Left ventricle myocardium inferior (tissue), 1 donor: ENCODE data around the gene WSCD2. TPM values are rescaled to one million over a fixed set of nuclear protein-coding genes. Genes with fewer than 3 reads are reported as not detected.

Experiments
- DNase-seq: peaks from one replicate; pipeline ENCODE4 v3.0.0-alpha.2; 2020
- H3K27ac ChIP-seq: fragments of 200-600 bp; replicated peaks from 2 replicates; pipeline ENCODE4 v1.8.0; 2021
- H3K27me3 ChIP-seq: fragments of 200-600 bp; 2 replicates; pipeline ENCODE4 v1.8.0; 2021; ENCODE audit warnings: low read depth
- H3K36me3 ChIP-seq: fragments of 200-600 bp; 2 replicates; pipeline ENCODE4 v1.8.0; 2021
- H3K4me1 ChIP-seq: fragments of 200-600 bp; 2 replicates; pipeline ENCODE4 v1.8.0; 2021
- H3K4me3 ChIP-seq: fragments of 200-600 bp; 2 replicates; pipeline ENCODE4 v1.8.0; 2021; ENCODE audit warnings: mild to moderate bottlenecking, moderate library complexity
- H3K9me3 ChIP-seq: fragments of 200-600 bp; replicated peaks from 2 replicates; pipeline ENCODE4 v1.8.0; 2021
- intact Hi-C: fragments of 100-400 bp; cut with micrococcal nuclease; formaldehyde crosslinking; loops from one replicate; pipeline ENCODE4 v1.11.0; 2022
- total RNA-seq: library from RNA; stranded (reverse); fragmentation: NEBNext Ultra II Directional; extraction: Animal tissue kit (Norgen Biotek cat#: 25700); gene quantifications from one replicate; pipeline ENCODE4 v1.2.1, GENCODE V29; 2021
- TF ChIP-seq, protein P1 (sequence below): fragments of 200-600 bp; IDR thresholded peaks from 2 replicates; pipeline ENCODE4 v1.8.0; 2021; ENCODE audit warnings: antibody characterized with exemption, mild to moderate bottlenecking, borderline replicate concordance
- donor health status: DM: no; HTN: yes; CAD: no; lungs with severe emphysema.

Gene WSCD2
- total RNA-seq, 1 donor from 2014 or later, result 0.14 TPM

- peaks cover 40% of the 10 kb centered on the region for H3K9me3 ChIP-seq
- H3K36me3 ChIP-seq, result no peaks in the 10 kb centered on the region
- TF ChIP-seq, protein P1, sequence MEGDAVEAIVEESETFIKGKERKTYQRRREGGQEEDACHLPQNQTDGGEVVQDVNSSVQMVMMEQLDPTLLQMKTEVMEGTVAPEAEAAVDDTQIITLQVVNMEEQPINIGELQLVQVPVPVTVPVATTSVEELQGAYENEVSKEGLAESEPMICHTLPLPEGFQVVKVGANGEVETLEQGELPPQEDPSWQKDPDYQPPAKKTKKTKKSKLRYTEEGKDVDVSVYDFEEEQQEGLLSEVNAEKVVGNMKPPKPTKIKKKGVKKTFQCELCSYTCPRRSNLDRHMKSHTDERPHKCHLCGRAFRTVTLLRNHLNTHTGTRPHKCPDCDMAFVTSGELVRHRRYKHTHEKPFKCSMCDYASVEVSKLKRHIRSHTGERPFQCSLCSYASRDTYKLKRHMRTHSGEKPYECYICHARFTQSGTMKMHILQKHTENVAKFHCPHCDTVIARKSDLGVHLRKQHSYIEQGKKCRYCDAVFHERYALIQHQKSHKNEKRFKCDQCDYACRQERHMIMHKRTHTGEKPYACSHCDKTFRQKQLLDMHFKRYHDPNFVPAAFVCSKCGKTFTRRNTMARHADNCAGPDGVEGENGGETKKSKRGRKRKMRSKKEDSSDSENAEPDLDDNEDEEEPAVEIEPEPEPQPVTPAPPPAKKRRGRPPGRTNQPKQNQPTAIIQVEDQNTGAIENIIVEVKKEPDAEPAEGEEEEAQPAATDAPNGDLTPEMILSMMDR, result no peak
Observed at GRCh38 chr12:108260969-108261368, 131.9 kb downstream of the WSCD2 start.

GRCh38 chr12:108265505-108265904 is 136.4 kb downstream of the WSCD2 start:
- Histone ChIP-seq H3K4me3 (no peak overlapping the region), H3K4me1 (peaks cover 7% of the 10 kb centered on the region), H3K27ac (no peak overlapping the region), H3K36me3 (no peaks in the 10 kb centered on the region), H3K9me3 (peaks cover 21% of the 10 kb centered on the region), H3K27me3 (peaks cover 19% of the 10 kb centered on the region)
- TF ChIP-seq, protein P1, result no peak
- no peak for DNase-seq
- intact Hi-C loops, result no loop called here

More at GRCh38 chr12:108260969-108261368, 131.9 kb downstream of the WSCD2 start:
- Histone ChIP-seq H3K4me3 (no peak overlapping the region), H3K4me1 (no peaks in the 10 kb centered on the region), H3K27ac (no peak overlapping the region), H3K27me3 (peaks cover 22% of the 10 kb centered on the region)
- intact Hi-C loops, result no loop called here
- DNase-seq, result no peak

- H3K4me3 ChIP-seq, result no peak overlapping the region
- DNase-seq, result no peak
- intact Hi-C loops, result no loop called here
- H3K4me1 ChIP-seq, result peaks cover 9% of the 10 kb centered on the region
- H3K36me3 ChIP-seq, result no peaks in the 10 kb centered on the region
- peaks cover 19% of the 10 kb centered on the region for H3K27me3 ChIP-seq
- TF ChIP-seq, protein P1, result no peak
- peaks cover 15% of the 10 kb centered on the region for H3K9me3 ChIP-seq
- no peak overlapping the region for H3K27ac ChIP-seq
Observed at GRCh38 chr12:108266131-108266530, 137.0 kb downstream of the WSCD2 start.

GRCh38 chr12:108267450-108267849 is 138.4 kb downstream of the WSCD2 start:
- no peak for DNase-seq
- Histone ChIP-seq H3K9me3 (peaks cover 2% of the 10 kb centered on the region), H3K4me3 (no peak overlapping the region), H3K27ac (no peak overlapping the region), H3K36me3 (no peaks in the 10 kb centered on the region), H3K4me1 (peaks cover 9% of the 10 kb centered on the region), H3K27me3 (peaks cover 27% of the 10 kb centered on the region)
- TF ChIP-seq, protein P1, result no peak
- intact Hi-C loops, result no loop called here

GRCh38 chr12:108268397-108268796 is 139.3 kb downstream of the WSCD2 start:
- TF ChIP-seq, protein P1, result no peak
- Histone ChIP-seq H3K9me3 (no peaks in the 10 kb centered on the region), H3K4me3 (no peak overlapping the region), H3K27ac (no peak overlapping the region), H3K36me3 (no peaks in the 10 kb centered on the region), H3K4me1 (peaks cover 9% of the 10 kb centered on the region), H3K27me3 (peaks cover 23% of the 10 kb centered on the region)
- DNase-seq, result no peak
- intact Hi-C loops, result no loop called here
